WI38 (cell line): ENCODE results near the gene CUX1.
"Not testable (repeated sequence)": the region's sequence is repeated elsewhere in the genome, so short reads cannot be mapped to it uniquely, and the experiment has no call there.

Experiments
- H3K4me3 ChIP-seq: 2 replicates; pipeline ENCODE4 v1.5.1; 2011; ENCODE audit warnings: low read depth, mild to moderate bottlenecking, control low read depth, low read length
- TF ChIP-seq, protein P1 (sequence below): IDR thresholded peaks from 2 replicates; pipeline ENCODE4 v1.5.1; 2012; ENCODE audit warnings: low read depth, mild to moderate bottlenecking, control low read depth, low read length

Gene CUX1

DNA sequence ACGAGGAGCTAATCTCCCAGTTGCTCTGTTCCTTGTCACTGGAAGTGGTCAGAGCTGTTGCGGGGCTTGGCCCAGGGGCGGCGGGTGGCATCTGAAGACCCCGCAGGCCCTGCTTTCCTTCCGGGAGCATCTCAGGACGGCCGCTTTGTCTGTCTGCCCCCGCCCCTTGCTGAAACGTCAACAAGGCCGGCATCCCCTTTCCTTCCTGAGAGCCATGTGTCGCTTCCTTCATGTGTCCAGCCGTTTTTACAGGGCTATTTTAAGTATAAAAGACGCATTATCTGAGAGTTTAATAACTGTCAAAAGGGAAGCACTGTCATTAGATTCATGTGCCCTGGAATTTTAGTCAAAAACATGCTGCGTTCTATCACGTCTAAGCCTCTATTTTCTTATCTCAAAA lies 110.4 kb downstream of the CUX1 start:
- TF ChIP-seq, protein P1, sequence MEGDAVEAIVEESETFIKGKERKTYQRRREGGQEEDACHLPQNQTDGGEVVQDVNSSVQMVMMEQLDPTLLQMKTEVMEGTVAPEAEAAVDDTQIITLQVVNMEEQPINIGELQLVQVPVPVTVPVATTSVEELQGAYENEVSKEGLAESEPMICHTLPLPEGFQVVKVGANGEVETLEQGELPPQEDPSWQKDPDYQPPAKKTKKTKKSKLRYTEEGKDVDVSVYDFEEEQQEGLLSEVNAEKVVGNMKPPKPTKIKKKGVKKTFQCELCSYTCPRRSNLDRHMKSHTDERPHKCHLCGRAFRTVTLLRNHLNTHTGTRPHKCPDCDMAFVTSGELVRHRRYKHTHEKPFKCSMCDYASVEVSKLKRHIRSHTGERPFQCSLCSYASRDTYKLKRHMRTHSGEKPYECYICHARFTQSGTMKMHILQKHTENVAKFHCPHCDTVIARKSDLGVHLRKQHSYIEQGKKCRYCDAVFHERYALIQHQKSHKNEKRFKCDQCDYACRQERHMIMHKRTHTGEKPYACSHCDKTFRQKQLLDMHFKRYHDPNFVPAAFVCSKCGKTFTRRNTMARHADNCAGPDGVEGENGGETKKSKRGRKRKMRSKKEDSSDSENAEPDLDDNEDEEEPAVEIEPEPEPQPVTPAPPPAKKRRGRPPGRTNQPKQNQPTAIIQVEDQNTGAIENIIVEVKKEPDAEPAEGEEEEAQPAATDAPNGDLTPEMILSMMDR = no peak
- no peak overlapping the region for H3K4me3 ChIP-seq

DNA sequence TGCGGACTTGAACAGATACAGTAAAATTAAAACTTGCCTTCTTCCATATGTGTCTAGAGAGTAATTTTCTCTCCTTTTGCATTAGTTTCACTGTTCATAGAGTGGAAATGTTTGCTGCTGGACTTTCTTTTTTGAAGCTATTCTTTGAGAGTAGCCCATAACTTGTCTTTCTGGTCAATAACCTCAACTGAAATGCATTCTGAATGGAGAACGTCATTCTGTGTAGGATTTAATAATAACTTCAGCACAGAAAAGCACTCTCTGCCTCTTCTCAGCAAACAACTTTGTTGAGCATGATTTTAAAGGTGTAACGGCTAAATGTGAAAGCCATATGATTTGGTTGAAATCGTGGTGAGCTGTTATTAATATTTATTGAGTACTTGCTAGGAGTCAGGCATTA lies 111.8 kb downstream of the CUX1 start:
- no peak overlapping the region for H3K4me3 ChIP-seq
- TF ChIP-seq, protein P1 = no peak

DNA sequence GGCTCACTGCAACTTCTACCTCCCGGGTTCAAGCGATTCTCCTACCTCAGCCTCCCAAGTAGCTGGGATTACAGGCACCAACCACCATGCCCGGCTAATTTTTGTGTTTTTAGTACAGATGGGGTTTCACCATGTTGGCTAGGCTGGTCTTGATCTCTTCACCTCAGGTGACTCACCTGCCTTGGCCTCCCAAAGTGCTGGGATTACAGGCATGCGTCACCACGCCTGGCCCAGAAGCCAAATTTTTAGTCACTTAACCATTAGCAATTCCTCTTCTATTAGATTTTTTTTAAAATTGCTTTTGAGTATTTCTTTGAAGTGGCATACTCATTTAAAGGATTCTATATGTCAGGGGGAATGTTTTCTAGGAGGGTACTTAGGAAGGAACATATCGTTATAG lies 112.5 kb downstream of the CUX1 start:
- not testable (repeated sequence) for H3K4me3 ChIP-seq

DNA sequence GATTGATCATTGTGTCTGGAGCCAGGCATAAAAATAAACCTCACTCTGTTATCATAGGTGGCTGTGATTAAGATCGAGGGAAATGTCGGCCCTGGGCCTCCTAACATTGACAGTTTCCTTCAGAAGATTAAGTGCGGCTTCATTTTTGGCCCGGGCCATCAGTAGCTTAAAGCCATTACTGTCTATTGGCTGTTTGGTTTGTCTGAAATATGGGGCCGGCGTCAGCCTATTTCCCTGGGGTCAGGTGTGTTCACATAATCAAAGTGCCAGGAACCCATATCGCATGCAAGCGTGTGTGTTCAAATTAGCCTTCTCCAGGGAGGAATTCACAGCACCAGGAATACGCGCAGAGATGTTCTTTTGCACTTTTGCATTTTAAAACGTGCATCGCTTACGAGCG lies 114.7 kb downstream of the CUX1 start:
- TF ChIP-seq, protein P1 = no peak

DNA sequence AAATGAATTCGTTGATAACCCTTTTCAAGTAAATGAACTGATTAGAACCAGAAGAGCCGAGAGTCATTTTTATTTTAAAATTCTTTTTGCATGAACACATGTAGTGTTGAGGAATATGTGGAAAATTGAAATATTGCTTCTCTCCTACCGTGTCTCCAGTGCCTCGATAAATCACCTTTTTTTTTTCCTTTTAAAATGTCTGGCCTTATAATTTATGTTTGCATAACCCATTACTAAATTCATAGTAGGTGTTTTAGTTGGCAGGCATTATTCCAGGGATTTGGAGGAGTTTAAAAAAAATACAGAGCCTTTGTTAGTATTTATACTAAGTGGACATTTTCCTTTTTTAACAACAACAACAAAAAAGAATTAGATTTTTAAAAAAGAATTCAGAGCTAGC lies 115.6 kb downstream of the CUX1 start:
- TF ChIP-seq, protein P1 = no peak

More for the DNA sequence above, 114.7 kb downstream of the CUX1 start:
- H3K4me3 ChIP-seq = no peak overlapping the region

DNA sequence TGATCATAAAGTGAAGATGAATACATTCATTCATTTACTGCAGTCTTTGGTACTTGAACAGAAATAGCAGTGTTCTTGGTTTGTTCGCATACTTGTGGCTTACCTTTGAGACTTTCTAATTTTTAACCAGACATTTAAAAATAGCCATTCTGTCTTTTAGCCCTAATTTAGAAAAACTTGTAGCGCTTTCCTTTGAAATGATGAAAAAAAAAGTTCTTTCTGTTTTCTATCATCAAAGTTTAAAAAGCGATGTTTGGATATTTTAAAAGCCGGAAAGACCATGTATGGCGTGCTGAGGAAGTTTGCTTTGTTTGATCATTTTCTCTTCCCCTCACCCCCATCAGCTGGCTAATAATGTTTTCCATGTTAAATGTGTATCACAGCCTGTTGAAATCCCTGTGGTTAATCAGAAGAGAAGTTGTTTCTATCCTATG lies 116.3 kb downstream of the CUX1 start:
- TF ChIP-seq, protein P1 = no peak
- H3K4me3 ChIP-seq = no peak overlapping the region

More for the DNA sequence above, 115.6 kb downstream of the CUX1 start:
- no peak overlapping the region for H3K4me3 ChIP-seq

DNA sequence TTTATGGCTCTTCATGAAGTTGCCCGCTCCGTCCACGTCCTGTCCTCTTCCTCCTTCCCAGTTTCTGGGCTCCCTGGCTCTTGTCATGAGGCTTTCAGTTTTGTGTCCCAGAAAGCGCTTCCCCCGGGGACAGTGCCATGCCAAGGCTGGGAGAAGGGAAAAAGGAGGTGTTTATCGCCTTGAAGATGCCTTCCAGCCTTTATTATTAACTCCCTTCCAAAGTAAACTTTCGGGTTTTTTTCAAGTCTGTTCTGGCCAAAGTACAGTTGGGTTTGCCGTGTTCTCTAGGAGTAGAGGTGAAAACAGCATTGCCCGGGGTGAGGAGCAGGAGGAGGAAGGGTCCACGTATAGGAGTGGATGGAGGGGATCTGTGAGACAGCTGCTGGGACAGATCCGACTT lies 117.2 kb downstream of the CUX1 start:
- TF ChIP-seq, protein P1 = no peak

DNA sequence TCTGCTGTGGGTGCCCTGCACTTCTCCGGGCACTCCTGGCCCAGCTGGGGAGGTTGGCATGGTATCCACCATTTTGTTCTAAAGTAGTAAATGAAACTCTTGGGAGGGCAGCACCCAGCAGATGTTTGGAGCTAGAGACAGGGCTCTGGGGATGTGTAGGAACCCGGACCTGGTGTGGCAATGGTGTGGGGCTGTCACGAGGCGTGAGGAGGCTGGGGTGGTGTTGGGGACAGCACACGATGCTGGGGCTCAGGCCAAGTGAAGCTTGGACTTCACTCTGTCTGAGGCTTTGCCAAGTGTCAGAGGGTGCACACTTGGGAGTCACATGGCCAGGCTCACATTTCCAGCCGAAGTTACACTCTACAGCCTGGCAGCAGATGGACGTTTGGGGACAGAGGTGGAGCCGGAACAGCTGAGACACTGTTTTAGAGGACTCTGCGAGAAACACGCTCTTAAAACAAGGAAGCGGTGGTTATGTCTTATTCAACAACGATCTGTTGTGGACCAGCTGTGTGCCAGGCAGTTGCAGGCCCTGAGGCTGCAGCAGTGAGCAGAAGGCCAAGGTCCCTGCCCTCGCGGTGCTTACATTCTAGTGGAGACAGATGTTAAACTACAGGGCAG lies 118.2 kb downstream of the CUX1 start:
- H3K4me3 ChIP-seq = no peak overlapping the region
- TF ChIP-seq, protein P1 = no peak

More for the DNA sequence above, 117.2 kb downstream of the CUX1 start:
- no peak overlapping the region for H3K4me3 ChIP-seq
